ENCODE measurements around the gene RPL35. TPM values are rescaled to one million over a fixed set of nuclear protein-coding genes. Genes with fewer than 3 reads are reported as not detected.

Gene RPL35
- total and polyA plus RNA-seq, 10 of the 15 experiments (the other 5 are each of a cell fraction or from before 2014, with no cell fraction given), result 2,572 to 6,300 (median 3,864) TPM

- no peak for TF ChIP-seq NFYA (IDR thresholded peaks at IDR 0.05; ENCODE audit: borderline replicate concordance, low read depth, low read length)
- TF ChIP-seq NBN (IDR thresholded peaks at IDR 0.05), result no peak
- peak; percentile 100 for TF ChIP-seq JUND (IDR thresholded peaks at IDR 0.05; ENCODE audit: low read depth, low read length)
- peak; percentile 99 for TF ChIP-seq POLR2A (IDR thresholded peaks at IDR 0.05; ENCODE audit: low read depth, low read length)
- TF ChIP-seq MXI1 (IDR thresholded peaks at IDR 0.05; ENCODE audit: low read depth, low read length), result no peak; the same call in 1 of the 2 replicates
- no peak for TF ChIP-seq BMI1 (IDR thresholded peaks at IDR 0.05; ENCODE audit: borderline replicate concordance)
- TF ChIP-seq ZNF24 (IDR thresholded peaks at IDR 0.05), result peak; percentile 95
- TF ChIP-seq, protein P1, sequence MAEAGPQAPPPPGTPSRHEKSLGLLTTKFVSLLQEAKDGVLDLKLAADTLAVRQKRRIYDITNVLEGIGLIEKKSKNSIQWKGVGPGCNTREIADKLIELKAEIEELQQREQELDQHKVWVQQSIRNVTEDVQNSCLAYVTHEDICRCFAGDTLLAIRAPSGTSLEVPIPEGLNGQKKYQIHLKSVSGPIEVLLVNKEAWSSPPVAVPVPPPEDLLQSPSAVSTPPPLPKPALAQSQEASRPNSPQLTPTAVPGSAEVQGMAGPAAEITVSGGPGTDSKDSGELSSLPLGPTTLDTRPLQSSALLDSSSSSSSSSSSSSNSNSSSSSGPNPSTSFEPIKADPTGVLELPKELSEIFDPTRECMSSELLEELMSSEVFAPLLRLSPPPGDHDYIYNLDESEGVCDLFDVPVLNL (IDR thresholded peaks at IDR 0.05; ENCODE audit: low read depth, low read length), result 0 out of 2 replicates have a peak, but pooled peaks have one; percentile 10
- TF ChIP-seq FOXK2 (IDR thresholded peaks at IDR 0.05), result peak; percentile 95
- no peak; the same call in 1 of the 2 replicates for TF ChIP-seq ZNF217 (IDR thresholded peaks at IDR 0.05)
- no peak for TF ChIP-seq IRF5 (IDR thresholded peaks at IDR 0.05; ENCODE audit: borderline replicate concordance)
- TF ChIP-seq, protein P2, sequence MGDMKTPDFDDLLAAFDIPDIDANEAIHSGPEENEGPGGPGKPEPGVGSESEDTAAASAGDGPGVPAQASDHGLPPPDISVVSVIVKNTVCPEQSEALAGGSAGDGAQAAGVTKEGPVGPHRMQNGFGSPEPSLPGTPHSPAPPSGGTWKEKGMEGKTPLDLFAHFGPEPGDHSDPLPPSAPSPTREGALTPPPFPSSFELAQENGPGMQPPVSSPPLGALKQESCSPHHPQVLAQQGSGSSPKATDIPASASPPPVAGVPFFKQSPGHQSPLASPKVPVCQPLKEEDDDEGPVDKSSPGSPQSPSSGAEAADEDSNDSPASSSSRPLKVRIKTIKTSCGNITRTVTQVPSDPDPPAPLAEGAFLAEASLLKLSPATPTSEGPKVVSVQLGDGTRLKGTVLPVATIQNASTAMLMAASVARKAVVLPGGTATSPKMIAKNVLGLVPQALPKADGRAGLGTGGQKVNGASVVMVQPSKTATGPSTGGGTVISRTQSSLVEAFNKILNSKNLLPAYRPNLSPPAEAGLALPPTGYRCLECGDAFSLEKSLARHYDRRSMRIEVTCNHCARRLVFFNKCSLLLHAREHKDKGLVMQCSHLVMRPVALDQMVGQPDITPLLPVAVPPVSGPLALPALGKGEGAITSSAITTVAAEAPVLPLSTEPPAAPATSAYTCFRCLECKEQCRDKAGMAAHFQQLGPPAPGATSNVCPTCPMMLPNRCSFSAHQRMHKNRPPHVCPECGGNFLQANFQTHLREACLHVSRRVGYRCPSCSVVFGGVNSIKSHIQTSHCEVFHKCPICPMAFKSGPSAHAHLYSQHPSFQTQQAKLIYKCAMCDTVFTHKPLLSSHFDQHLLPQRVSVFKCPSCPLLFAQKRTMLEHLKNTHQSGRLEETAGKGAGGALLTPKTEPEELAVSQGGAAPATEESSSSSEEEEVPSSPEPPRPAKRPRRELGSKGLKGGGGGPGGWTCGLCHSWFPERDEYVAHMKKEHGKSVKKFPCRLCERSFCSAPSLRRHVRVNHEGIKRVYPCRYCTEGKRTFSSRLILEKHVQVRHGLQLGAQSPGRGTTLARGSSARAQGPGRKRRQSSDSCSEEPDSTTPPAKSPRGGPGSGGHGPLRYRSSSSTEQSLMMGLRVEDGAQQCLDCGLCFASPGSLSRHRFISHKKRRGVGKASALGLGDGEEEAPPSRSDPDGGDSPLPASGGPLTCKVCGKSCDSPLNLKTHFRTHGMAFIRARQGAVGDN (IDR thresholded peaks at IDR 0.05), result peak; percentile 46
- TF ChIP-seq, protein P3, sequence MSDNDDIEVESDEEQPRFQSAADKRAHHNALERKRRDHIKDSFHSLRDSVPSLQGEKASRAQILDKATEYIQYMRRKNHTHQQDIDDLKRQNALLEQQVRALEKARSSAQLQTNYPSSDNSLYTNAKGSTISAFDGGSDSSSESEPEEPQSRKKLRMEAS (IDR thresholded peaks at IDR 0.05; ENCODE audit: low read depth, low read length), result no peak; the same call in 1 of the 2 replicates
- peak; percentile 67 for TF ChIP-seq BACH1 (IDR thresholded peaks at IDR 0.05; ENCODE audit: borderline replicate concordance)
- TF ChIP-seq ASH2L (IDR thresholded peaks at IDR 0.05; ENCODE audit: borderline replicate concordance, low read depth), result peak; percentile 93
- TF ChIP-seq MTA2 (IDR thresholded peaks at IDR 0.05; ENCODE audit: low read depth), result peak; percentile 68; the same call in 1 of the 2 replicates
- TF ChIP-seq CUX1 (IDR thresholded peaks at IDR 0.05; ENCODE audit: insufficient replicate concordance, low read depth, low read length), result no peak
Measured at GRCh38 chr9:124861342-124862229, at the start of gene RPL35, which contains the start of gene ARPC5L (continued).

Measured in GM12878 (cell line).